HepG2 (cell line): ENCODE results near the gene ULK4. TPM values are rescaled to one million over a fixed set of nuclear protein-coding genes. Genes with fewer than 3 reads are reported as not detected.

Experiments
- ATAC-seq: fragments of 200-7000 bp; cut with Tn5 transposase; 3 replicates; pipeline ENCODE4 v1.9.1; 2020; ENCODE audit warnings: mild to moderate bottlenecking, moderate library complexity
- BruUV-seq: library from RNA; stranded (reverse); fragments of 400-500 nt; replicated peaks from 2 replicates; lab custom pipeline; 2021; lab: Mats Ljungman, UMichigan
- CTCF ChIA-PET: fragments of 300-600 bp; formaldehyde crosslinking; extraction: SDS; loops from one replicate; lab custom pipeline; 2021; ENCODE audit warnings: low total read pairs, inconsistent platforms, low intra/inter-chr PET ratio; lab: Yijun Ruan, JAX
- POLR2A ChIA-PET: fragments of 350-600 bp; sonication (Branson Sonifier 250); formaldehyde crosslinking; loops from one replicate; lab custom pipeline; 2020; ENCODE audit warnings: antibody characterized with exemption, inconsistent platforms; lab: Yijun Ruan, JAX
- DNase-seq: peaks from one replicate; pipeline ENCODE4 v3.0.0-alpha.2; 2015; ENCODE audit warnings: low spot score
- FAIRE-seq: peaks from 3 replicates; lab custom pipeline; 2011; peaks lifted over from hg19 to GRCh38; lab: Jason Lieb, UNC
- H2AFZ ChIP-seq: one replicate; pipeline ENCODE4 v1.6.1; 2011; ENCODE audit warnings: low read length, inconsistent platforms
- H3K27ac ChIP-seq: fragments of 300-600 bp; 3 replicates; pipeline ENCODE4 v1.8.0; 2011; ENCODE audit warnings: mixed run types, mild to moderate bottlenecking, mixed read lengths, low read length, inconsistent platforms; ENCODE audit not compliant: insufficient read depth; ENCODE audit errors: extremely low read length
- H3K27me3 ChIP-seq, 2 experiments: fragments of 200-600 bp in 1 of 2; 2 replicates in 1 of 2; 3 replicates in 1 of 2; pipeline versions ENCODE4 v1.6.0 to v1.8.0; 2011; ENCODE audit warnings: low read length in 2 of 2, mild to moderate bottlenecking in 2 of 2, moderate library complexity in 2 of 2, inconsistent platforms in 1 of 2; ENCODE audit not compliant: insufficient read depth in 2 of 2, control insufficient read depth in 1 of 2
- H3K36me3 ChIP-seq, 2 experiments: fragments of 200-600 bp in 1 of 2; replicated peaks in 1 of 2; 2 replicates in 1 of 2; 3 replicates in 1 of 2; pipeline versions ENCODE4 v1.5.1 to v1.8.0; 2011; ENCODE audit warnings: low read length in 2 of 2, inconsistent platforms in 1 of 2; ENCODE audit not compliant: insufficient read depth in 2 of 2, control insufficient read depth in 1 of 2
- H3K4me1 ChIP-seq: 2 replicates; pipeline ENCODE4 v1.5.1; 2012; ENCODE audit warnings: low read length, inconsistent platforms; ENCODE audit not compliant: insufficient read depth
- H3K4me2 ChIP-seq: 2 replicates; pipeline ENCODE4 v1.6.0; 2011; ENCODE audit warnings: low read depth, low read length, inconsistent platforms
- H3K4me3 ChIP-seq, 3 experiments: fragments of 200-600 bp in 1 of 3; sonication (generic), shearing (Covaris generic) in 1 of 3; replicated peaks in 1 of 3; 2 replicates each; pipeline ENCODE4 v1.5.1; 2011 to 2016; ENCODE audit warnings: low read length in 3 of 3, inconsistent platforms in 2 of 3, low read depth in 2 of 3, mild to moderate bottlenecking in 2 of 3, control low read depth in 1 of 3, mixed read lengths in 1 of 3; ENCODE audit not compliant: insufficient read depth in 1 of 3
- H3K79me2 ChIP-seq: one replicate; pipeline ENCODE4 v1.6.1; 2011; ENCODE audit warnings: low read length, inconsistent platforms; ENCODE audit not compliant: insufficient read depth
- H3K9ac ChIP-seq: 2 replicates; pipeline ENCODE4 v1.6.0; 2011; ENCODE audit warnings: mild to moderate bottlenecking, low read depth, low read length, inconsistent platforms; ENCODE audit not compliant: insufficient read depth
- H3K9me3 ChIP-seq: 2 replicates; pipeline ENCODE4 v1.5.1; 2012; ENCODE audit warnings: mild to moderate bottlenecking, low read length
- H4K20me1 ChIP-seq: 2 replicates; pipeline ENCODE4 v1.6.0; 2011; ENCODE audit warnings: inconsistent platforms, mild to moderate bottlenecking, low read length, moderate library complexity; ENCODE audit not compliant: insufficient read depth
- CERS6 ChIP-seq: sonication (generic); formaldehyde crosslinking; IDR thresholded peaks from 2 replicates; pipeline ENCODE4 v1.5.0; 2020; ENCODE audit warnings: missing genetic modification reagents
- IRX3 ChIP-seq: sonication (generic); formaldehyde crosslinking; IDR thresholded peaks from 2 replicates; pipeline ENCODE4 v1.8.1; 2023; ENCODE audit warnings: mild to moderate bottlenecking, low read depth, missing genetic modification reagents, borderline replicate concordance
- KDM2A ChIP-seq: sonication (generic); formaldehyde crosslinking; IDR thresholded peaks from 2 replicates; pipeline ENCODE4 v1.4.0; 2020; ENCODE audit warnings: low read depth, missing genetic modification reagents, borderline replicate concordance
- SMAD9 ChIP-seq: sonication (generic); formaldehyde crosslinking; IDR thresholded peaks from 2 replicates; pipeline ENCODE4 v1.5.1; 2020; ENCODE audit warnings: mild to moderate bottlenecking, missing genetic modification reagents
- SMARCC2 ChIP-seq: fragments of 450-650 bp; IDR thresholded peaks from 2 replicates; pipeline ENCODE4 v1.6.1; 2017; ENCODE audit warnings: antibody characterized with exemption, mild to moderate bottlenecking
- SNAPC5 ChIP-seq: sonication (generic); formaldehyde crosslinking; IDR thresholded peaks from 2 replicates; pipeline ENCODE4 v1.8.1; 2023; ENCODE audit warnings: mild to moderate bottlenecking, missing genetic modification reagents, borderline replicate concordance
- TRIM24 ChIP-seq: sonication (generic); formaldehyde crosslinking; IDR thresholded peaks from 2 replicates; pipeline ENCODE4 v1.8.0; 2022; ENCODE audit warnings: mild to moderate bottlenecking, missing genetic modification reagents
- ZC3H4 ChIP-seq: sonication (generic); formaldehyde crosslinking; IDR thresholded peaks from 2 replicates; pipeline ENCODE4 v1.4.0; 2020; ENCODE audit warnings: missing genetic modification reagents, borderline replicate concordance
- ZNF574 ChIP-seq: sonication (generic); formaldehyde crosslinking; IDR thresholded peaks from 2 replicates; pipeline ENCODE4 v1.4.0; 2020; ENCODE audit warnings: missing genetic modification reagents
- WGBS: methylation state at CpG from one replicate; pipeline ENCODE4 v1.1.6; 2017; ENCODE audit warnings: low lambda C conversion rate; 5-methylcytosine and 5-hydroxymethylcytosine counted together
- in situ Hi-C: cut with HindIII; loops from 2 replicates; pipeline ENCODE4 v1.10.0; 2017; ENCODE audit warnings: low pct_unique_long_range_greater_than_20kb; ENCODE audit not compliant: extremely low pct_ligation_motif_present
- intact Hi-C: fragments of 100-400 bp; cut with micrococcal nuclease; formaldehyde crosslinking; loops from one replicate; pipeline ENCODE4 v1.10.0; 2022; ENCODE audit not compliant: unreplicated experiment
- polyA plus RNA-seq, 8 experiments: library from polyadenylated mRNA; depleted of rRNA in 3 of 8; stranded (reverse) in 7 of 8; unstranded in 1 of 8; fragments of >200 nt; fragmentation: Illumina TruSeq in 4 of 8; extraction: Trizol in 4 of 8; gene quantifications; 2 replicates each; pipeline versions ENCODE4 v1.2.1 to v1.2.3, GENCODE V29; 2011 to 2016; ENCODE audit warnings: low read depth in 4 of 8, missing spikeins in 1 of 8, mixed read lengths in 1 of 8; ENCODE audit not compliant: insufficient read depth in 1 of 8
- total RNA-seq, 5 experiments: library from RNA; depleted of rRNA; stranded (reverse); fragments of >200 nt; fragmentation: Illumina TruSeq; extraction: Trizol; gene quantifications; 2 replicates each; pipeline ENCODE4 v1.2.3, GENCODE V29; 2016; ENCODE audit warnings: low read depth in 1 of 5

ULK4 gene
- total and polyA plus RNA-seq, 2 of the 13 experiments (the other 11 are each of a cell fraction or from before 2014, with no cell fraction given): 6.7 to 11.8 TPM

- no peak for TF ChIP-seq ZNF574 (CRISPR knock-in tag)
- no peak for TF ChIP-seq SMARCC2
- no peak for TF ChIP-seq SNAPC5 (CRISPR knock-in tag)
- TF ChIP-seq ZC3H4 (CRISPR knock-in tag): no peak
- TF ChIP-seq SMAD9 (CRISPR knock-in tag): no peak
- no peak for TF ChIP-seq TRIM24
- no peak for TF ChIP-seq IRX3 (CRISPR knock-in tag)
- TF ChIP-seq CERS6 (CRISPR knock-in tag): no peak
- no peak for TF ChIP-seq KDM2A (CRISPR knock-in tag)
- no peak overlapping the region for H3K4me2 ChIP-seq
- H3K79me2 ChIP-seq: no peaks in the 10 kb centered on the region
- no peaks in the 10 kb centered on the region for H3K4me1 ChIP-seq
- 84% methylated on average over 3 of the region's 3 CpGs for WGBS
- no peaks in the 10 kb centered on the region for H3K9me3 ChIP-seq
- H3K36me3 ChIP-seq: no peaks in the 10 kb centered on the region
- ChIA-PET CTCF (no interaction called here), POLR2A (no interaction called here)
- in situ Hi-C loops: no loop called here
- intact Hi-C loops: no loop called here
- BruUV-seq: no TSS peak
- H3K27me3 ChIP-seq: no peaks in the 10 kb centered on the region
- ATAC-seq (no peak), FAIRE-seq (no peak), DNase-seq (no peak)
- H3K27ac ChIP-seq: no peak overlapping the region
- H4K20me1 ChIP-seq: no peaks in the 10 kb centered on the region
- H3K4me3 ChIP-seq: no peak overlapping the region
- H3K9ac ChIP-seq: no peak overlapping the region
- H2AFZ ChIP-seq: no peak overlapping the region
Measured at GRCh38 chr3:41652931-41653330, 309.0 kb downstream of the ULK4 start.
